Panc1 (cell line): ENCODE measurements around the gene CRYGD. TPM values are rescaled to one million over a fixed set of nuclear protein-coding genes. Genes with fewer than 3 reads are reported as not detected.

Experiments
- ATAC-seq: fragments of 200-7000 bp; cut with Tn5 transposase; 2 replicates; pipeline ENCODE4 v1.9.1; 2020; ENCODE audit warnings: mild to moderate bottlenecking, moderate library complexity
- BruUV-seq: library from RNA; stranded (reverse); fragments of 400-500 nt; replicated peaks from 2 replicates; lab custom pipeline; 2021; lab: Mats Ljungman, UMichigan
- CTCF ChIA-PET: fragments of 300-600 bp; sonication (Branson Sonifier 250); formaldehyde crosslinking; loops from one replicate; lab custom pipeline; 2022; ENCODE audit warnings: antibody characterized with exemption; lab: Charles Lee
- POLR2A ChIA-PET: fragments of 300-600 bp; sonication (Branson Sonifier 250); formaldehyde crosslinking; loops from one replicate; lab custom pipeline; 2022; ENCODE audit warnings: antibody characterized with exemption; lab: Charles Lee
- DNase-seq: peaks from one replicate; pipeline ENCODE4 v3.0.0-alpha.2; 2010; ENCODE audit warnings: low read depth, low spot score
- H3K27ac ChIP-seq: 2 replicates; pipeline ENCODE4 v1.5.1; 2011; ENCODE audit warnings: mild to moderate bottlenecking, low read length, inconsistent platforms
- H3K27me3 ChIP-seq: fragments of 200-500 bp; sonication (Bioruptor generic); 2 replicates; pipeline ENCODE4 v1.6.0; 2014; ENCODE audit warnings: low read length, inconsistent platforms; ENCODE audit not compliant: control insufficient read depth, insufficient read depth
- H3K36me3 ChIP-seq: fragments of 200-500 bp; sonication (Bioruptor generic); 2 replicates; pipeline ENCODE4 v1.5.1; 2014; ENCODE audit warnings: inconsistent platforms, mild to moderate bottlenecking, low read length, moderate library complexity; ENCODE audit not compliant: control insufficient read depth, insufficient read depth
- H3K4me1 ChIP-seq: 2 replicates; pipeline ENCODE4 v1.5.1; 2011; ENCODE audit warnings: inconsistent platforms, mild to moderate bottlenecking, low read length, moderate library complexity; ENCODE audit not compliant: control insufficient read depth, insufficient read depth
- H3K4me3 ChIP-seq, 2 experiments: 2 replicates each; pipeline ENCODE4 v1.5.1; 2011 to 2012; ENCODE audit warnings: low read depth in 2 of 2, low read length in 2 of 2, mild to moderate bottlenecking in 2 of 2, inconsistent platforms in 1 of 2, moderate library complexity in 1 of 2
- H3K9me3 ChIP-seq: fragments of 200-500 bp; sonication (Bioruptor generic); 2 replicates; pipeline ENCODE4 v1.5.1; 2014; ENCODE audit warnings: low read depth, mild to moderate bottlenecking, inconsistent platforms, low read length, moderate library complexity; ENCODE audit not compliant: control insufficient read depth, insufficient read depth
- POLR2AphosphoS5 ChIP-seq: IDR thresholded peaks from 2 replicates; pipeline ENCODE4 v1.6.1; 2012; ENCODE audit warnings: mild to moderate bottlenecking, low read depth, low read length, moderate library complexity
- SIN3A ChIP-seq: IDR thresholded peaks from 2 replicates; pipeline ENCODE4 v1.6.1; 2012; ENCODE audit warnings: low read depth, mild to moderate bottlenecking, low read length, moderate library complexity, borderline replicate concordance; ENCODE audit not compliant: insufficient read depth
- TCF7L2 ChIP-seq: IDR thresholded peaks from 2 replicates; pipeline ENCODE4 v1.6.1; 2011; ENCODE audit warnings: mild to moderate bottlenecking, low read depth, low read length, inconsistent platforms
- in situ Hi-C: cut with HindIII; loops from 2 replicates; pipeline ENCODE4 v1.10.0; 2016; ENCODE audit warnings: low sequenced_read_pairs, low pct_unique_long_range_greater_than_20kb
- intact Hi-C: fragments of 100-400 bp; cut with micrococcal nuclease; formaldehyde crosslinking; loops from one replicate; pipeline ENCODE4 v1.10.0; 2022; ENCODE audit not compliant: unreplicated experiment
- total RNA-seq: library from RNA; stranded (reverse); gene quantifications from one replicate; pipeline ENCODE4 v1.2.1, GENCODE V29; 2021; ENCODE audit not compliant: unreplicated experiment
- TF ChIP-seq, protein P1 (sequence below): fragments of 450-650 bp; IDR thresholded peaks from 2 replicates; pipeline ENCODE4 v1.5.1; 2017; ENCODE audit warnings: mild to moderate bottlenecking
- TF ChIP-seq, protein P2 (sequence below), 2 experiments: IDR thresholded peaks; 2 replicates each; pipeline ENCODE4 v1.6.1; 2011 to 2012; ENCODE audit warnings: low read depth in 2 of 2, control low read depth in 1 of 2, low read length in 1 of 2, mild to moderate bottlenecking in 1 of 2, moderate library complexity in 1 of 2; ENCODE audit not compliant: insufficient read depth in 1 of 2

The CRYGD gene
- total RNA-seq, 1 experiment from 2014 or later = not detected

DNA sequence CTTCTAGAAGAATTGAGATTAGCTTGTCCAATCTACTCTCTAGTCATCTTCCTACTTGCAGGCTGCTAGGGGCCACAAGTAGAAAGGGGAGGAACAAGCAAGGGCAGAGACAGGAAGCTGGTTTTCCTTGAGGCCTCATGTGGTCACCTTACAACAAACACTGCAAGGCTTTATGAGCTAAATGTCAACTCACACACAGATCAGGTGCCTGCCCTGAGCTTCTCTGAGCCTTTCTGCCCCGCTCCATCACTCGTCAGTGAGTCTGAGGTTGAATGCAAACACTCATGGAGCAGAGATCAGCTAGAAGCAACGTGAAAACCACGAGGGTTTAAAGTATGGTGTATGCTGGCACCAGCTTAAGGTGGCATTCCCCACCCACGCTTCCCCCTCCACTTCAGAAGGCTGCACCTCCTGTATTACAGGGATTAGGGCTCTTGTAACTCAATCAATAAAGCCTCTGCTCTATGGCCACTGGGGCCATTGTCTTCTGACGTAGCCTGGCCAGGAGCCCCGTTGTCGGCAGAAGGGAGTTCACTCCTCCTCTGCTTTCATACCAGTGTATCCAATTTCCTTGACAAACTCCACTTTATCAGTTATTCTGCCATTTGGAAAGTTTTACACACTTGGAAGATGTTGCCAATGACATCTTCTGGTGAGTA is 10.7 kb upstream of the CRYGD start:
- BruUV-seq = no TSS peak
- DNase-seq (no peak), ATAC-seq (no peak)
- H3K4me3 ChIP-seq = no peak overlapping the region
- H3K4me1 ChIP-seq = no peaks in the 10 kb centered on the region
- no peaks in the 10 kb centered on the region for H3K36me3 ChIP-seq
- no peaks in the 10 kb centered on the region for H3K27me3 ChIP-seq
- intact Hi-C loops (no loop called here), in situ Hi-C loops (no loop called here)
- ChIA-PET POLR2A (interaction anchor here (0.6 kb wide), 1 partner anchor 992 kb away, joined by 3 read pairs; no protein-coding TSS in a partner anchor), CTCF (no interaction called here)
- no peak overlapping the region for H3K27ac ChIP-seq
- TF ChIP-seq SIN3A (no peak), POLR2AphosphoS5 (no peak)
- H3K9me3 ChIP-seq = no peaks in the 10 kb centered on the region

DNA sequence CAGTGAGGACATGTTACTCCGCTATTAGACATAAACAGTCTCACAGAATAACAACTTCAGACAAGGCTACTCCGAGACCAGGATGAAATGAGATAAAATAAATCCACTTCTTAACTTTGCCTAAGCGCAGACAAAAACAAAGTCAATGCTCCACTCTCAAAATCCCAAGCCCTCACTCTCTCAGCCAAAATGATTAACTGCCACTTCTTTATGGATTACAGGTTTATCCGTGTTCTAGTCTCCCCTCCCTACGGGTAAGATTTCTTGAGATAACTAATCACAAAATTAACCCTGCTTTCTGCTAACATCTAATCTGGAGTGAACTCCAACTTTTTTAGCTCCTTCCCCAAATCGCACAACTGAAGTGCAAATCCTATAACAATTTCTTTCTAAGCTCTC is 6.4 kb upstream of the CRYGD start:
- in situ Hi-C loops (no loop called here), intact Hi-C loops (no loop called here)
- Histone ChIP-seq H3K27me3 (no peaks in the 10 kb centered on the region), H3K9me3 (no peaks in the 10 kb centered on the region), H3K27ac (no peak overlapping the region), H3K4me3 (no peak overlapping the region), H3K36me3 (no peaks in the 10 kb centered on the region), H3K4me1 (no peaks in the 10 kb centered on the region)
- no peak for ATAC-seq
- CTCF ChIA-PET = no interaction called here
- TF ChIP-seq POLR2AphosphoS5 (no peak), TCF7L2 (no peak), SIN3A (no peak)
- TF ChIP-seq, protein P1, sequence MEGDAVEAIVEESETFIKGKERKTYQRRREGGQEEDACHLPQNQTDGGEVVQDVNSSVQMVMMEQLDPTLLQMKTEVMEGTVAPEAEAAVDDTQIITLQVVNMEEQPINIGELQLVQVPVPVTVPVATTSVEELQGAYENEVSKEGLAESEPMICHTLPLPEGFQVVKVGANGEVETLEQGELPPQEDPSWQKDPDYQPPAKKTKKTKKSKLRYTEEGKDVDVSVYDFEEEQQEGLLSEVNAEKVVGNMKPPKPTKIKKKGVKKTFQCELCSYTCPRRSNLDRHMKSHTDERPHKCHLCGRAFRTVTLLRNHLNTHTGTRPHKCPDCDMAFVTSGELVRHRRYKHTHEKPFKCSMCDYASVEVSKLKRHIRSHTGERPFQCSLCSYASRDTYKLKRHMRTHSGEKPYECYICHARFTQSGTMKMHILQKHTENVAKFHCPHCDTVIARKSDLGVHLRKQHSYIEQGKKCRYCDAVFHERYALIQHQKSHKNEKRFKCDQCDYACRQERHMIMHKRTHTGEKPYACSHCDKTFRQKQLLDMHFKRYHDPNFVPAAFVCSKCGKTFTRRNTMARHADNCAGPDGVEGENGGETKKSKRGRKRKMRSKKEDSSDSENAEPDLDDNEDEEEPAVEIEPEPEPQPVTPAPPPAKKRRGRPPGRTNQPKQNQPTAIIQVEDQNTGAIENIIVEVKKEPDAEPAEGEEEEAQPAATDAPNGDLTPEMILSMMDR = no peak
- TF ChIP-seq, protein P2, sequence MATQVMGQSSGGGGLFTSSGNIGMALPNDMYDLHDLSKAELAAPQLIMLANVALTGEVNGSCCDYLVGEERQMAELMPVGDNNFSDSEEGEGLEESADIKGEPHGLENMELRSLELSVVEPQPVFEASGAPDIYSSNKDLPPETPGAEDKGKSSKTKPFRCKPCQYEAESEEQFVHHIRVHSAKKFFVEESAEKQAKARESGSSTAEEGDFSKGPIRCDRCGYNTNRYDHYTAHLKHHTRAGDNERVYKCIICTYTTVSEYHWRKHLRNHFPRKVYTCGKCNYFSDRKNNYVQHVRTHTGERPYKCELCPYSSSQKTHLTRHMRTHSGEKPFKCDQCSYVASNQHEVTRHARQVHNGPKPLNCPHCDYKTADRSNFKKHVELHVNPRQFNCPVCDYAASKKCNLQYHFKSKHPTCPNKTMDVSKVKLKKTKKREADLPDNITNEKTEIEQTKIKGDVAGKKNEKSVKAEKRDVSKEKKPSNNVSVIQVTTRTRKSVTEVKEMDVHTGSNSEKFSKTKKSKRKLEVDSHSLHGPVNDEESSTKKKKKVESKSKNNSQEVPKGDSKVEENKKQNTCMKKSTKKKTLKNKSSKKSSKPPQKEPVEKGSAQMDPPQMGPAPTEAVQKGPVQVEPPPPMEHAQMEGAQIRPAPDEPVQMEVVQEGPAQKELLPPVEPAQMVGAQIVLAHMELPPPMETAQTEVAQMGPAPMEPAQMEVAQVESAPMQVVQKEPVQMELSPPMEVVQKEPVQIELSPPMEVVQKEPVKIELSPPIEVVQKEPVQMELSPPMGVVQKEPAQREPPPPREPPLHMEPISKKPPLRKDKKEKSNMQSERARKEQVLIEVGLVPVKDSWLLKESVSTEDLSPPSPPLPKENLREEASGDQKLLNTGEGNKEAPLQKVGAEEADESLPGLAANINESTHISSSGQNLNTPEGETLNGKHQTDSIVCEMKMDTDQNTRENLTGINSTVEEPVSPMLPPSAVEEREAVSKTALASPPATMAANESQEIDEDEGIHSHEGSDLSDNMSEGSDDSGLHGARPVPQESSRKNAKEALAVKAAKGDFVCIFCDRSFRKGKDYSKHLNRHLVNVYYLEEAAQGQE (IDR thresholded peaks at IDR 0.05; ENCODE audit: insufficient read depth in 1 of 2, low read depth in 2 of 2, low read length in 1 of 2) = no peak
- no peak for DNase-seq
- POLR2A ChIA-PET = no interaction called here
- BruUV-seq = no TSS peak
